HG02885 (cell line): Measurements from ENCODE around the gene DISP3.

Source experiments
- ATAC-seq: cut with Tn5 transposase; IDR thresholded peaks from one replicate; pipeline ENCODE4 v1.9.1; 2021; ENCODE audit warnings: mild to moderate bottlenecking; ENCODE audit not compliant: unreplicated experiment, poor library complexity

Gene DISP3

GRCh38 chr1:11526071-11526895 lies 47.3 kb downstream of the DISP3 start:
- ATAC-seq = no peak

GRCh38 chr1:11527541-11528452 lies 48.8 kb downstream of the DISP3 start:
- ATAC-seq = no peak

- no peak for ATAC-seq
Measured at GRCh38 chr1:11528611-11529261, 49.8 kb downstream of the DISP3 start.

GRCh38 chr1:11529330-11529729 lies 50.4 kb downstream of the DISP3 start:
- ATAC-seq = no peak

- ATAC-seq = no peak
Measured at GRCh38 chr1:11529763-11530730, 51.1 kb downstream of the DISP3 start.

GRCh38 chr1:11530731-11531311 lies 51.9 kb downstream of the DISP3 start:
- ATAC-seq = no peak

GRCh38 chr1:11531314-11531870 lies 52.4 kb downstream of the DISP3 start:
- ATAC-seq = no peak

- no peak for ATAC-seq
Measured at GRCh38 chr1:11531943-11532342, 53.0 kb downstream of the DISP3 start.

GRCh38 chr1:11533790-11534787 lies 55.1 kb downstream of the DISP3 start:
- no peak for ATAC-seq

- ATAC-seq = no peak
Measured at GRCh38 chr1:11534846-11535245, 55.9 kb downstream of the DISP3 start.

GRCh38 chr1:11535316-11535715 lies 56.4 kb downstream of the DISP3 start:
- no peak for ATAC-seq

GRCh38 chr1:11535761-11536572 lies 57.0 kb downstream of the DISP3 start:
- no peak for ATAC-seq

GRCh38 chr1:11536573-11537379 lies 57.8 kb downstream of the DISP3 start:
- ATAC-seq = no peak

- ATAC-seq = no peak
Measured at GRCh38 chr1:11537380-11537764, 58.4 kb downstream of the DISP3 start.

GRCh38 chr1:11537854-11538591 lies 59.1 kb downstream of the DISP3 start:
- ATAC-seq = no peak

- ATAC-seq = no peak
Measured at GRCh38 chr1:11538886-11539285, 59.9 kb downstream of the DISP3 start.
